ENCODE measurements around the gene MACC1. TPM values are rescaled to one million over a fixed set of nuclear protein-coding genes. Genes with fewer than 3 reads are reported as not detected.
"Not testable (repeated sequence)": the region's sequence is repeated elsewhere in the genome, so short reads cannot be mapped to it uniquely, and the experiment has no call there.

Gene MACC1
- polyA plus RNA-seq, 1 of the 3 experiments (the other 2 are of a cell fraction): not detected

DNA sequence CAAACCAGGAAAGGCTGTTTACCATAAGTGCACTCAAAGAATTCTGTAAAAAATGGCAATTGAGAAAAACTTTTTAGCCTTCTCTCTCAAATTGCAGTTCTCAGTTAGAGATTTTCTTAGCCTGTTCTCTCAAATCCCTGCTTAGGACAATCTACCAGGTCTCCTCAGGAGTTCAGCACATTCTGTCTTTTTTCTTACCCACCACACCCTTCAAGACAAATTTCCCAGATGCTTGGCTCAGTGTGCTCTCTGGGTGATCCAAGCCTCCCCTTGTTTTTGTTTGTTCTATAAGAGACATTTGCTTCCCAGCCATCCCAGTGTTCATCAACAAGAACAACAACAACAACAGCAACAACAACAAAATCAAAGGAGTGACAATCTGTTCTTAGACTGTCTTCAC, 87.3 kb downstream of the MACC1 start:
- ChIA-PET CTCF (no interaction called here), POLR2A (no interaction called here)
- no peaks in the 10 kb centered on the region for H3K4me1 ChIP-seq (ENCODE audit: control insufficient read depth in 1 of 2, insufficient read depth in 2 of 2, low read depth in 1 of 2, low read length in 1 of 2)
- H3K79me2 ChIP-seq (ENCODE audit: insufficient read depth): no peaks in the 10 kb centered on the region
- DNase-seq: no peak
- H3K4me2 ChIP-seq: no peak overlapping the region
- H3K4me3 ChIP-seq (ENCODE audit: low read depth in 2 of 2, low read length in 1 of 2): no peak overlapping the region
- H3K9me2 ChIP-seq: no peaks in the 10 kb centered on the region
- no peak overlapping the region for H2AFZ ChIP-seq (ENCODE audit: low read depth)
- H3K9ac ChIP-seq: no peak overlapping the region
- no peaks in the 10 kb centered on the region for H3K9me3 ChIP-seq
- H3F3A ChIP-seq (replicated peaks; ENCODE audit: insufficient read depth): no peaks in the 10 kb centered on the region
- no peaks in the 10 kb centered on the region for H3K36me3 ChIP-seq (replicated peaks in 1 of 2; ENCODE audit: control insufficient read depth in 1 of 2, insufficient read depth in 2 of 2, low read length in 1 of 2)
- H3K27me3 ChIP-seq (ENCODE audit: insufficient read depth): no peaks in the 10 kb centered on the region
- TF ChIP-seq FOXJ3 (CRISPR knock-in tag; IDR thresholded peaks at IDR 0.05) (no peak), RFX5 (IDR thresholded peaks at IDR 0.05; ENCODE audit: low read length) (no peak), TCF12 (IDR thresholded peaks at IDR 0.05) (no peak), RXRA (IDR thresholded peaks at IDR 0.05; ENCODE audit: borderline replicate concordance, low read depth) (no peak)
- TF ChIP-seq, protein P1, sequence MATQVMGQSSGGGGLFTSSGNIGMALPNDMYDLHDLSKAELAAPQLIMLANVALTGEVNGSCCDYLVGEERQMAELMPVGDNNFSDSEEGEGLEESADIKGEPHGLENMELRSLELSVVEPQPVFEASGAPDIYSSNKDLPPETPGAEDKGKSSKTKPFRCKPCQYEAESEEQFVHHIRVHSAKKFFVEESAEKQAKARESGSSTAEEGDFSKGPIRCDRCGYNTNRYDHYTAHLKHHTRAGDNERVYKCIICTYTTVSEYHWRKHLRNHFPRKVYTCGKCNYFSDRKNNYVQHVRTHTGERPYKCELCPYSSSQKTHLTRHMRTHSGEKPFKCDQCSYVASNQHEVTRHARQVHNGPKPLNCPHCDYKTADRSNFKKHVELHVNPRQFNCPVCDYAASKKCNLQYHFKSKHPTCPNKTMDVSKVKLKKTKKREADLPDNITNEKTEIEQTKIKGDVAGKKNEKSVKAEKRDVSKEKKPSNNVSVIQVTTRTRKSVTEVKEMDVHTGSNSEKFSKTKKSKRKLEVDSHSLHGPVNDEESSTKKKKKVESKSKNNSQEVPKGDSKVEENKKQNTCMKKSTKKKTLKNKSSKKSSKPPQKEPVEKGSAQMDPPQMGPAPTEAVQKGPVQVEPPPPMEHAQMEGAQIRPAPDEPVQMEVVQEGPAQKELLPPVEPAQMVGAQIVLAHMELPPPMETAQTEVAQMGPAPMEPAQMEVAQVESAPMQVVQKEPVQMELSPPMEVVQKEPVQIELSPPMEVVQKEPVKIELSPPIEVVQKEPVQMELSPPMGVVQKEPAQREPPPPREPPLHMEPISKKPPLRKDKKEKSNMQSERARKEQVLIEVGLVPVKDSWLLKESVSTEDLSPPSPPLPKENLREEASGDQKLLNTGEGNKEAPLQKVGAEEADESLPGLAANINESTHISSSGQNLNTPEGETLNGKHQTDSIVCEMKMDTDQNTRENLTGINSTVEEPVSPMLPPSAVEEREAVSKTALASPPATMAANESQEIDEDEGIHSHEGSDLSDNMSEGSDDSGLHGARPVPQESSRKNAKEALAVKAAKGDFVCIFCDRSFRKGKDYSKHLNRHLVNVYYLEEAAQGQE (IDR thresholded peaks at IDR 0.05; ENCODE audit: low read depth, low read length): no peak
- no peak overlapping the region for H3K27ac ChIP-seq (ENCODE audit: low read depth in 2 of 2, low read length in 1 of 2)
- H4K20me1 ChIP-seq (ENCODE audit: insufficient read depth): no peaks in the 10 kb centered on the region

GRCh38 chr7:20128001-20128400, 89.2 kb downstream of the MACC1 start:
- Histone ChIP-seq H3K27ac (ENCODE audit: low read depth in 2 of 2, low read length in 1 of 2) (no peak overlapping the region), H3K36me3 (replicated peaks in 1 of 2; ENCODE audit: control insufficient read depth in 1 of 2, insufficient read depth in 2 of 2, low read length in 1 of 2) (no peaks in the 10 kb centered on the region), H3K9me3 (no peaks in the 10 kb centered on the region), H2AFZ (ENCODE audit: low read depth) (no peak overlapping the region), H3K4me2 (no peak overlapping the region), H3K4me3 (ENCODE audit: low read depth in 2 of 2, low read length in 1 of 2) (no peak overlapping the region), H3K27me3 (ENCODE audit: insufficient read depth) (no peaks in the 10 kb centered on the region; the same call in 1 of the 2 replicates), H3K9me2 (no peaks in the 10 kb centered on the region), H3K4me1 (ENCODE audit: control insufficient read depth in 1 of 2, insufficient read depth in 2 of 2, low read depth in 1 of 2, low read length in 1 of 2) (no peaks in the 10 kb centered on the region), H4K20me1 (ENCODE audit: insufficient read depth) (no peaks in the 10 kb centered on the region), H3F3A (replicated peaks; ENCODE audit: insufficient read depth) (no peaks in the 10 kb centered on the region), H3K79me2 (ENCODE audit: insufficient read depth) (no peaks in the 10 kb centered on the region), H3K9ac (no peak overlapping the region)
- TF ChIP-seq TEAD4 (IDR thresholded peaks at IDR 0.05; ENCODE audit: borderline replicate concordance, insufficient read depth) (no peak), FOXM1 (IDR thresholded peaks at IDR 0.05; ENCODE audit: low read depth) (no peak), RCOR1 (IDR thresholded peaks at IDR 0.05; ENCODE audit: low read length) (no peak), ELF1 (IDR thresholded peaks at IDR 0.05) (no peak), NRF1 (IDR thresholded peaks at IDR 0.05; ENCODE audit: low read depth, low read length) (no peak), SMC3 (IDR thresholded peaks at IDR 0.05; ENCODE audit: low read depth, low read length) (no peak), TCF12 (IDR thresholded peaks at IDR 0.05) (no peak), MEF2A (IDR thresholded peaks at IDR 0.05; ENCODE audit: borderline replicate concordance, low read depth) (no peak)
- TF ChIP-seq, protein P2, sequence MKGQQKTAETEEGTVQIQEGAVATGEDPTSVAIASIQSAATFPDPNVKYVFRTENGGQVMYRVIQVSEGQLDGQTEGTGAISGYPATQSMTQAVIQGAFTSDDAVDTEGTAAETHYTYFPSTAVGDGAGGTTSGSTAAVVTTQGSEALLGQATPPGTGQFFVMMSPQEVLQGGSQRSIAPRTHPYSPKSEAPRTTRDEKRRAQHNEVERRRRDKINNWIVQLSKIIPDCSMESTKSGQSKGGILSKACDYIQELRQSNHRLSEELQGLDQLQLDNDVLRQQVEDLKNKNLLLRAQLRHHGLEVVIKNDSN (IDR thresholded peaks at IDR 0.05; ENCODE audit: borderline replicate concordance, low read depth): no peak
- 19% methylated on average over 2 of the region's 2 CpGs for WGBS (ENCODE audit: low lambda C conversion rate)
- ChIA-PET POLR2A (no interaction called here), CTCF (interaction anchor here (1.1 kb wide), 1 partner anchor 13 kb away, joined by 4 read pairs; no protein-coding TSS in a partner anchor)
- DNase-seq: no peak

DNA sequence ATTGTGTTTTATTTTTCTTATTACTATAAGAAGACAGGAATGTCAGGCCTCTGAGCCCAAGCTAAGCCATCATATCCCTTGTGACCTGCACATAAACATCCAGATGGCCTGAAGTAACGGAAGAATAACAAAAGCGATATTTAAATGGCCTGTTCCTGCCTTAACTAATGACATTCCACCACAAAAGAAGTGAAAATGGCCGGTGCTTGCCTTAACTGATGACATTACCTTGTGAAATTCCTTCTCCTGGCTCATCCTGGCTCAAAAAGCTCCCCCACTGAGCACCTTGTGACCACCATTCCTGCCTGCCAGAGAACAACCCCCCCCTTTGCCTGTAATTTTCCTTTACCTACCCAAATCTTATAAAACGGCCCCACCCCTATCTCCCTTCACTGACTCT, 91.1 kb downstream of the MACC1 start:
- H3K27me3 ChIP-seq (ENCODE audit: insufficient read depth); H3K4me2 ChIP-seq; H3K4me3 ChIP-seq (ENCODE audit: low read depth in 2 of 2, low read length in 1 of 2); CTCF ChIA-PET; H3K79me2 ChIP-seq (ENCODE audit: insufficient read depth); POLR2A ChIA-PET; H3K9me3 ChIP-seq; H2AFZ ChIP-seq (ENCODE audit: low read depth); H3F3A ChIP-seq (replicated peaks; ENCODE audit: insufficient read depth); H3K36me3 ChIP-seq (replicated peaks in 1 of 2; ENCODE audit: control insufficient read depth in 1 of 2, insufficient read depth in 2 of 2, low read length in 1 of 2); H3K9me2 ChIP-seq; H3K9ac ChIP-seq; H3K27ac ChIP-seq (ENCODE audit: low read depth in 2 of 2, low read length in 1 of 2); H4K20me1 ChIP-seq (ENCODE audit: insufficient read depth); H3K4me1 ChIP-seq (ENCODE audit: control insufficient read depth in 1 of 2, insufficient read depth in 2 of 2, low read depth in 1 of 2, low read length in 1 of 2); DNase-seq: not testable (repeated sequence)
- WGBS (ENCODE audit: low lambda C conversion rate): 44% methylated on average over 4 of the region's 4 CpGs

DNA sequence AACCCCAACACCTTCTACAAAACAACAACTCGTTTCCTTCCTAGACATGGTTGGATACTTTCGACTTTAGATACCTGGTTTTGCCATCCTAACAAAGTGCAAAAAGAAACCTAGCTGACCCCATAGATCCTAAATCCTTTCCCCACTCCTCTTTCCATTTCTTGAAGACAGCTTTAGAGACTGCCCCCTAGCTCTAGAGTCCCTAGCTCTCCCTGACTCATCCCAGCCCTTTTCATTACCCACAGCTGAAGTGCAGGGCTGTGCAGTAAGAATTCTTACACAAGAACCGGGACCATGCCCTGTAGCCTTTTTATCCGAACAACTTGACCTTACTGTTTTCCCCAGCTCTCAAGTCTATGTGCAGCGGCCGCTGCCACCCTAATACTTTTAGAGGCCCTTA, 93.1 kb downstream of the MACC1 start:
- H3F3A ChIP-seq (replicated peaks; ENCODE audit: insufficient read depth); H2AFZ ChIP-seq (ENCODE audit: low read depth); H3K4me3 ChIP-seq (ENCODE audit: low read depth in 2 of 2, low read length in 1 of 2); DNase-seq; H4K20me1 ChIP-seq (ENCODE audit: insufficient read depth); H3K27ac ChIP-seq (ENCODE audit: low read depth in 2 of 2, low read length in 1 of 2); H3K4me2 ChIP-seq; POLR2A ChIA-PET; H3K79me2 ChIP-seq (ENCODE audit: insufficient read depth); CTCF ChIA-PET; H3K4me1 ChIP-seq (ENCODE audit: control insufficient read depth in 1 of 2, insufficient read depth in 2 of 2, low read depth in 1 of 2, low read length in 1 of 2); H3K9ac ChIP-seq; H3K9me3 ChIP-seq; H3K36me3 ChIP-seq (replicated peaks in 1 of 2; ENCODE audit: control insufficient read depth in 1 of 2, insufficient read depth in 2 of 2, low read length in 1 of 2); H3K9me2 ChIP-seq: not testable (repeated sequence)
- 60% methylated on average over 6 of the region's 6 CpGs for WGBS (ENCODE audit: low lambda C conversion rate)
- H3K27me3 ChIP-seq (ENCODE audit: insufficient read depth): peaks cover 16% of the 10 kb centered on the region
